Iris pigment epithelial cell (primary cell): ENCODE data around the gene MMP20.

Experiments
- DNase-seq: peaks from one replicate; pipeline ENCODE4 v3.0.0-alpha.2; 2011; ENCODE audit warnings: low read depth

MMP20 gene

GRCh38 chr11:102592131-102592530, 33.0 kb downstream of the MMP20 start:
- DNase-seq = no peak

- DNase-seq = no peak
Observed at GRCh38 chr11:102591160-102591718, 33.9 kb downstream of the MMP20 start.

- no peak for DNase-seq
Observed at GRCh38 chr11:102590276-102591049, 34.7 kb downstream of the MMP20 start.

GRCh38 chr11:102589047-102589459, 36.1 kb downstream of the MMP20 start:
- DNase-seq = no peak

- no peak for DNase-seq
Observed at GRCh38 chr11:102587722-102588121, 37.4 kb downstream of the MMP20 start.

GRCh38 chr11:102583141-102583873, 41.8 kb downstream of the MMP20 start:
- DNase-seq = no peak

- DNase-seq = no peak
Observed at GRCh38 chr11:102582140-102582539, 43.0 kb downstream of the MMP20 start.

GRCh38 chr11:102581066-102581465, 44.1 kb downstream of the MMP20 start:
- DNase-seq = no peak

- DNase-seq = no peak
Observed at GRCh38 chr11:102580185-102580951, 44.8 kb downstream of the MMP20 start.

- no peak for DNase-seq
Observed at GRCh38 chr11:102577723-102578122, 47.4 kb downstream of the MMP20 start.

- peak; percentile 43 for DNase-seq
Observed at GRCh38 chr11:102577182-102577581, 48.0 kb downstream of the MMP20 start.

- DNase-seq = no peak
Observed at GRCh38 chr11:102576350-102576749, 48.8 kb downstream of the MMP20 start.

- no peak for DNase-seq
Observed at GRCh38 chr11:102575012-102575411, 50.1 kb downstream of the MMP20 start.

GRCh38 chr11:102573851-102574250, 51.3 kb downstream of the MMP20 start:
- DNase-seq = no peak

- no peak for DNase-seq
Observed at GRCh38 chr11:102572554-102573220, 52.4 kb downstream of the MMP20 start.

GRCh38 chr11:102568851-102569250, 56.3 kb downstream of the MMP20 start:
- no peak for DNase-seq

GRCh38 chr11:102566112-102566511, 59.0 kb downstream of the MMP20 start:
- DNase-seq = no peak

- peak; percentile 79 for DNase-seq
Observed at GRCh38 chr11:102564110-102564509, 61.0 kb downstream of the MMP20 start.

- no peak for DNase-seq
Observed at GRCh38 chr11:102561636-102562035, 63.5 kb downstream of the MMP20 start.

- DNase-seq = peak; percentile 85
Observed at GRCh38 chr11:102560555-102561011, 64.5 kb downstream of the MMP20 start.

GRCh38 chr11:102559839-102560238, 65.3 kb downstream of the MMP20 start:
- DNase-seq = no peak

- DNase-seq = no peak
Observed at GRCh38 chr11:102555091-102555490, 70.0 kb downstream of the MMP20 start.
